ENCODE measurements around the gene UBAP2L. TPM values are rescaled to one million over a fixed set of nuclear protein-coding genes. Genes with fewer than 3 reads are reported as not detected.
A peak's percentile ranks its signal among the peaks of the same experiment; 100 is the strongest.

UBAP2L gene
- 98.6 and 105 TPM in 2 replicates for total RNA-seq (2014; rRNA removed; shearing (Covaris generic))

DNA sequence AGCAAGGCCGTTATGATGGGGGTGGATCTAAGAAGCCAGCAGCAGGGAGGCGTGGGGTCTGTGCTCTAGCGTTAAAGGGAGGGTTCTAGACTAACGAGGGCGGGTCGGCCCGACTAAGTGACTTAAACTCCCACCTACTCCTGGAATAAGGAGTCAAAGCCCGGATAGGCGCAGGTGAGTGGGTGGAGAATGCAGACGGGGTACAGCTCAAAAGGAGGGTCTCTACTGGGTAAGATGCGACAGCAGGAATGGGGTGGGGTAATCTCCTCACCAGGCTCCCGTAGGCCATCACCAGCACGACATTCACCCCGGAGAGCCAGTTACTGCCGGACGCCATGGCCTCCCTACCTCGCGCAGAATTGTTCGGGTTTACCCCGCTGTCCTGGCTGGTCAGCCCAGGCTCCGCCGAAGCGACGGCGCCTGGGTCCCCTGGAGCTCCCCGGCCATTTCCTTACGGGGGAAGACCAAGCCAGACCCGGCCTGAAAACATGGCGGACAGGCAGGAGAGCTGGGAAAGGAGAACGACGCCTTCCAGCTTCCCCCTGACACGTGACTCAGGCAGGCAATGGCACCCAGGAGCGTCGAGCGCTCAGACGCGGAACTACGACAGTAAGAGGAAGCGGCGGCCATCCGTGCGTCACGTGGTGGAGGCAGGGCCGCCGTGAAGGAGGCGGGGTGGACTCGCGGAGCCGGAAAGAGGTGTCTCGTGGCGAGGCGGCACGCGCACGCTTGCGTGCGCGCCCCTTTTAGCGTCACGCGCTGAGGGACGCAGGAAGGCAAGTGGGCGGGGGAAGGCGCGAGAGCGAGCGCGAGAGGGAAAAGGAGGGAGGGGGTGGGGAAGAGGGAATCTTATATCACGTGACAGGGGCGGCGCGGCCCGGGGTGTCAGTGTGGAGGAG, at the start of gene UBAP2L:
Gene UBAP2L, plus strand, starts transcription at position 885 of the 899 bp plus-strand sequence. CDS start 4,169 bp downstream, outside the sequence.
- DNase-seq (ENCODE audit: low read depth), result peak; percentile 100

DNA sequence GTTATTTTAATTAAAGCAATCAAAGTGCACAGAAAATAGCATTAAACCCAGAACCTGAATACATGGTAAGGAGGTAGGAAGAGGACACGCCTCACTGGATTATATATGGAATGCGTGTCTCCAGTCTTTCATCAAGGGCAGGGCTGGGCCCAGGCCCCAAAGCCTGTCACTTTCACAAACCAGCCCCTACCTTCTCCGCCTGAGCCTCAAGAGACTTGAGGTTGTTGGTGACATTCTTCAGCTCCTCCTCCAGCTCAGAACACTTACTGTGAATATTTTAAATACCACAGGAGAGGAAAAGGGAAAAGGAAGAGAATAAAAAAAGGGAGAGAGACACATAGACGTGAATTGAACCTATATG, 49.6 kb upstream of the UBAP2L start:
- DNase-seq (ENCODE audit: low read depth), result no peak

GRCh38 chr1:154171880-154172279, 48.9 kb upstream of the UBAP2L start:
- DNase-seq (ENCODE audit: low read depth), result no peak

- no peak for DNase-seq (ENCODE audit: low read depth)
These were observed 46.1 kb upstream of the UBAP2L start for GRCh38 chr1:154174654-154175053.

GRCh38 chr1:154176337-154176736, 44.4 kb upstream of the UBAP2L start:
- DNase-seq (ENCODE audit: low read depth), result peak; percentile 26

DNA sequence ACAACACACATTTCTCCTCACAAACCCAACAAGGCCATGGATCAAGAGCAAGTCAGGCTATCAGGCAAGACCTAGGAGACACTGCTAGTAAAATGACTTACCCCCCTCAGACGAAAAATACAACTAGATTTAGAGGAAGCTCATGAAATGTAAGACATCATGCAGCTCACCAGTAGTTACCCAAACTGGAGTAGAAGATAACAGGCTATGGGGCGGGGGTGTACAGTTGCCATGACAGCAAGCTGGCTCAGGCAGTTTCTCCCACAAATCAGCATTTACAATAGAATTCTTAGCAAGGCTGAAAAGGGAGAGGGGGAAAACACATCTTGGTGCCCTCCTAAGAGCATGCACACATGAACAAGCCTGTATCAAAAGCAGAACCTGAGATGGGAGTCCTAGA, 42.7 kb upstream of the UBAP2L start:
- DNase-seq (ENCODE audit: low read depth), result no peak

DNA sequence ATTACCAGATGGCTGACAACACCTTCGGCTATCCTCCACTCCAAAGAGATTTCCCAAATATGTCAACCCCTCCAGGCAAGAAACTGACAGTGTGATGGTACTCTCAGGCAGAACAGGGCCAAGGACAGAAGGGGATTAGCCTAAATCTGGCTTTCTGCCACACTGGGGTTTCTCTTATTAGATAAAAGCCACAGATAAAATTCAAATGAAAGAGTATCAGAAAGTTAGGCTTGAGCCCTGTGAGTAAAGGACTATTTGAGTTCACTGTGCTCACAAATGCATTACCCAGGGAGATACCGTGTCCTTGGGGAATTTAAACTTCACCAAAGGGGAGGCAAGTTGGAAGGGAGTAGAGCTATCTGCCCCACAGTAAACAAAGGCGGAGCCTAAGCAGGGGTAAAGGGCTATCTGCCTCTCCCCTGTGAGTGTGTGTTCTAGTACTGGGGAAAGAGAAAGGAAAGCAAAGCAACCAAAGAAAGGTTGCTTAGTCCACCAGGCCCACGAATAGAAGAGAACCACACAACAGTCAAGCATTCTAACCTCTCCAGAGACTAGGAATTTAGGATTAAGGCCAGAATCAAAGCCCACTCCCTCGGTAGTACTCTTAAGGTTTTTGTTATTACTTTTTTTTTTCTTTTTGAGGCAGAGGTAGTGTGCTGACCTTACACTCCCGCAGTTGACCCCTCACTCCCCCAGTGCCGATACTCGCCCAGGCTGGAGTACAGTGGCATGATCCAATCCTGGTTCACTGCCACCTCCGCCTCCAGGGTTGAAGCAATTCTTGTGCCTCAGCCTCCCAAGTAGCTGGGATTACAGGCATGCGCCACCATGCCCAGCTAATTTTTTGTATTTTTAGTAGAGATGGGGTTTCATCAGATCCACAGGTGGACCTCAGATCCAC, 41.6 kb upstream of the UBAP2L start:
- no peak for DNase-seq (ENCODE audit: low read depth)

- DNase-seq (ENCODE audit: low read depth), result no peak
These were observed 40.6 kb upstream of the UBAP2L start for GRCh38 chr1:154179946-154180687.

DNA sequence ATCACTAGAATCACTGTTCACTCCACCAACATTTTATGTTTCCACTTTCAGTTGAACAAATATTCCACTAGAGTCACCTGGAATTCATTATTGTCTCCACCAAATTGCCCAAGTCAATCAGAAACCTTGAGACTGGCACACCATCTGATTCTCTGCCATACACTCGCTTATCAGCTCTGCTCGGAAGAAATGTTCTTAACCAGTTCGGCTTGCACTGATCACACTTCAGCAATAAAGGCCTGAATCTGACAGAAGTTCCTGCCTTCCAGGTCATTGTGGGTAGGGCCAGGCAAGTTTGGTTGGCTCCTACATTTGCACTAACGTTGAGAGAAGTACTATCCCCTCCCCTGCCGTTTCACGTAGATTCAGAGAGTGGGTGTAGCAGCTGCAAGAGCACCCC, 38.8 kb upstream of the UBAP2L start:
- no peak for DNase-seq (ENCODE audit: low read depth)

DNA sequence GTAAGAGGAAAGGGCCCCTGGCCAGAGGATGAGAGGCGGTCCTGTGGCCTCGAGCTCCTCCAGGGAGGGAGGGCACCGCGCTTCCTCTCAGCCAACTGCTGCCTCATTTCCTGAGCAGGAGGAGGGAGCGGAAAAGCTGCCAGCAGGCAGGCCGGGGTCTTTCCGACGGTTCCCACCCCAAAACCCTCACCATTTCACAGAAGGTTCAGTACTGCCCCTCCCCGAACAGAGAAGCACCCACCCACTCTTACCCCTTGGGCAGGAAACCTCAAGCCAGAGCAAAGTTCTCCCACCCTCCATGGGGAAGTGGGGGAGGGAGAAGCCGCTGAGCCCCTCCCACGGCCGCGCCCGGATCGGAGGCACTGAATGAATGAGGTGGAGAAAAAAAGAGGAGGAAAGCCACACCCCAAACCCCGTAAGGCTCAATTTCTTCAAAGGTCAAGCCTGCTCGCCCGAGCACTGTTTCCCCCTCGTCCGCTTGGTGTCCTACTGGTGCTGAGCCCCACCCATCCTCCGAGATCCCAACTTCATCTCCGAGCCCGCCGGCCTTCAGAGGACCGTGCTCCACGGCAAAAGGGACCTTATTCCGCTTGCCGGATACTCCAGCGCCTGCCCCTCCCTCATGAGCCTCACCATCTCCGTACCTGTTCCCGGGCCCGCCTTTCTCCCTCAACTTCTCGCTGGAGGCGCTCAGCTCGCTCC, 38.3 kb upstream of the UBAP2L start:
- peak; percentile 83 for DNase-seq (ENCODE audit: low read depth)

DNA sequence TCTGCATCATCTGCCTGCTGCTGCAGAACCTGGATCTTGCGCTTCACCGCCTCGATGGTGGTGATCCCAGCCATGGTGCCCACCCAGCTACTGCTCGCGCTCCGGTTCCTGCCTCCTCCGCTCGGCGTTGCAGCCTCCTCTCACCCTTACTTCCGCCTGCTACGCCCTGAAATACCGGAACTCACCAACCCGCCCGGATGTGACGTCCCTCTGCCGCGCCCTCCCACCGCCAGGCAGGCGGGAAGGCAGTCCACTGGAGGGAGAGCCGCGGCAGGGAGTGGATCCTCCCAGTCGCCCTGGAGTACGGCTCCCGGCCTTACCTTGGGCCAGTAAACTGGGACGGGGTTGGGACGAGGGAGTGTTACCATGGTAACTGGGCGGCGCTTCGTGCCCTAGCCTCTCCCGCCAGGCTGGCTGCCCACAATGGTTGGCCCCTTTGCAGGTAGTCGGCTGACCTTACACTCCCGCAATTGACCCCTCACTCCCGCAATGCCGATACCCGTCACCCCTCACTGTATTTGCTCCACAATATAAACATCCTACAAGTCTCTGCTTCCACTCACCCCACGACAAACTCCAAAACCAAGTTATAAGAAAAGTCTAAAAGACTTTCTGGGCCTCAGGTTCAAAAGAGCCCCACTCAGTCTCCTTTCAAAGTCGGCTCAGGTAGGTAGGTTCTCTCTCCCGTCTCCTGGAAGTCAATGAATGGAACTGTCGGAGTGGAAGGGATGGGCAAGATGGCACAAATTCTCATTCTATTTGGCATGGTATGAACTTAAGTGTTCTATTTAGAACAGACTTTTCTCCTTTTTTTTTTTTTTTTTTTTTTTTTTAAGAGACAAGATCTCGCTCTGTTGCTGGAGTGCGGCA, 37.5 kb upstream of the UBAP2L start:
- peak; percentile 99 for DNase-seq (ENCODE audit: low read depth)

- DNase-seq (ENCODE audit: low read depth), result peak; percentile 62
These were observed 34.6 kb upstream of the UBAP2L start for GRCh38 chr1:154186177-154186576.

DNA sequence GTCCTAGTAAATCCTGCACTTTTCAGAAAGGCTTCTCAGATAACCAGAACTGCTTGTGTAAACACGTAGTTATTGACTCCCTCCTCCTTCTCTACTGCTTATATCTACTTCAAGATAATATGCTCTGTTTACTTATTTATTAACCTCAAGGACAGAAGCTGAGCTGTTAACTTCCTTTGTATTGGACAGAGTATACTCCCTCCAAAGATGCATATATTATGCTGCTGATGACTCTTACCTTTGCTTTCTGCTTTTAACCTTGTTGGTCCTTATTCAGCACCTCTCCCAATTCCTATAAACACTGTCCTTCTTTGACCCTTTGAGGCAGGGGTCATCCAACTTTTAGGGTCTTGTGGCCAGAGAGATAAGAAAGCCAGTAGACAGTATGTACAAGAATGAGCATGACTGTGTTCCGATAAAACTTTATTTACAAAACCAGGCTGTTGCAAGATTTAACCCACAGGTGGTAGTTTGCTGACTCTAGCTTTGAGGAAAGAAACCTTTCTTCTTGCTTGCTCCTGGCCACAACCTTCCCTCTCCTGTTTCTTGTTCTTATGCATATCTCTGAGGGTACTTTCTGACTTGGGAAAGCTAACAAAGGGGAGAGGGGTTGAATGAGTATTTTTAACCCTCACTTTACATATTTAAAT, 33.8 kb upstream of the UBAP2L start:
- DNase-seq (ENCODE audit: low read depth), result no peak

DNA sequence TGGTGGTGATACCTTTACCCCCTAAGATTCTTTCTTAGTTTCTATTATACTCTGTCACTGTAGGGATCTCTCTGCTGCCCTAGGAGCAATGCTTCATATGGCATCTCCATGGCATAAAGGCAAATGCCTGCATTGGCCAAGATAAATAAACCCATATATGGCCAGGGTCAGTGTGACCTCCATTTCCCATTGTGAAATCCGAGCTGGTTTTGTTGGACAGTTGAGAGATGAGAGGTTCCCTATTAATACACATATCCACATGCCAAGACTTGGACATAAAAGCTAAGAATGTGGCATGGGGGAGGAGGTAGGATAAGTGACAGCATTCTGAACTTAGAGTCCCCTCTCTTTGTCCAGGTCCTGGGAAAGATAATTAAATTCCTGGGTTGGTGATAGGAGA, 30.2 kb upstream of the UBAP2L start:
- no peak for DNase-seq (ENCODE audit: low read depth)

DNA sequence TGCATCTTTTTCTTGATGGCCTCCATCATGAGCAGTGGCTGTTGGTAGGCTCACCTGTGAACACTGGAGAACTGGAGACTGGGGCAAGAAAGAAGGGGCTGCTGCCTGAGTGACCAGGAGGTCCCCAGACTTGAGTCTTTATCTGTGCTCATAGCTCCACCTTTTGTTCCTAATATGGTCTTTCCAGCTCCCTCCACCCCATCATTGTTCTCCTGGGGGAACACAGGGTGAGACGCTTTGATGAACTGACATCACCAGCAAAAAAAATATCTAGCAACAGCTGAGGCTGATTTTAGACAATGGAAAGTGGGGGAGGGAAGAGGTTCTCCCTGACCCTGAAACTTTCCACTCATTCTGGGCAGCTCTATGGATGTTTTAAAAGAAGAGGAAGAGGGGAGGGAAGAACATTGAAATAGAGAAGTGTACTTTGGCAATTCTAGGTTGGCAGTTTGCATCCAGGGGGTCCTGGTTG, 28.7 kb upstream of the UBAP2L start, which contains the start of gene TPM3:
Gene TPM3, minus strand, starts transcription at position 111 of the 472 bp plus-strand sequence. Its CDS starts 82 bp downstream, at position 29.
- DNase-seq (ENCODE audit: low read depth), result no peak

- no peak for DNase-seq (ENCODE audit: low read depth)
These were observed 28.3 kb upstream of the UBAP2L start for GRCh38 chr1:154192476-154192875.

GRCh38 chr1:154193821-154194220, 26.9 kb upstream of the UBAP2L start:
- peak; percentile 35 for DNase-seq (ENCODE audit: low read depth)

- peak; percentile 44 for DNase-seq (ENCODE audit: low read depth)
These were observed 21.8 kb upstream of the UBAP2L start for GRCh38 chr1:154198756-154199562.

DNA sequence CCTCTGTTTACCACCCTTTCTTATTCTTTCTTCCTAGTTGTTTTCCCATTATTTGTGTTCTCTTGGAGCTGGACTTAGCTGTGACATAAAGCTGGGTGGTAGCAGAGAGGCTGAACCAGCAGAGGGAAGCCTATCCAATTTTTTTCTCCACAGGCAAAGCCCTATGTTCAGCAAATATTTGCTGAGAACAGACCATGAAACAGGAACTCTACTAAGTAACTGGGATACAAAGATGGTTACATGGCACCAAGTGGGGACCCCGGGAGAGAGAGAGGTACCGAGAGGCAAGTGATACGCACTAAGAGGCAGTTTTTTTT, 21.2 kb upstream of the UBAP2L start:
- no peak for DNase-seq (ENCODE audit: low read depth)

Data from Daoy (cell line).